ENCODE measurements around the gene TMEM88.
"Not testable (repeated sequence)": the region's sequence is repeated elsewhere in the genome, so short reads cannot be mapped to it uniquely, and the experiment has no call there.

TMEM88 gene

GRCh38 chr17:7852919-7853690 lies 1.8 kb upstream of the TMEM88 start:
- no peak for TF ChIP-seq POLR2A (IDR thresholded peaks at IDR 0.05; ENCODE audit: low read depth, low read length)
- no peak for DNase-seq (ENCODE audit: insufficient read length, low spot score)
- no peak for FAIRE-seq

GRCh38 chr17:7853691-7854038 lies 1.2 kb upstream of the TMEM88 start:
- no peak for TF ChIP-seq POLR2A (IDR thresholded peaks at IDR 0.05; ENCODE audit: low read depth, low read length)
- no peak for DNase-seq (ENCODE audit: insufficient read length, low spot score)
- FAIRE-seq, result no peak

- TF ChIP-seq POLR2A (IDR thresholded peaks at IDR 0.05; ENCODE audit: low read depth, low read length), result no peak
- DNase-seq (ENCODE audit: insufficient read length, low spot score) (no peak), FAIRE-seq (no peak)
Observed at GRCh38 chr17:7854078-7854777, 638 bp upstream of the TMEM88 start.

- no peak for FAIRE-seq
- TF ChIP-seq POLR2A (IDR thresholded peaks at IDR 0.05; ENCODE audit: low read depth, low read length), result no peak
- no peak for DNase-seq (ENCODE audit: insufficient read length, low spot score)
Observed at GRCh38 chr17:7855660-7856010, 769 bp downstream of the TMEM88 start.

GRCh38 chr17:7856011-7856810 lies 1.3 kb downstream of the TMEM88 start:
- FAIRE-seq, result no peak
- TF ChIP-seq POLR2A (IDR thresholded peaks at IDR 0.05; ENCODE audit: low read depth, low read length), result no peak
- no peak for DNase-seq (ENCODE audit: insufficient read length, low spot score)

- TF ChIP-seq POLR2A (IDR thresholded peaks at IDR 0.05; ENCODE audit: low read depth, low read length), result peak; percentile 70
- FAIRE-seq (peak; percentile 82), DNase-seq (ENCODE audit: insufficient read length, low spot score) (peak; percentile 89)
Observed at GRCh38 chr17:7856811-7857712, 2.2 kb downstream of the TMEM88 start, which contains the start of gene NAA38. Gene NAA38, minus strand, starts transcription at chr17:7857559. Its CDS starts 96 bp downstream, at chr17:7857463.

- FAIRE-seq, result no peak
- DNase-seq (ENCODE audit: insufficient read length, low spot score), result peak; percentile 70
- TF ChIP-seq POLR2A (IDR thresholded peaks at IDR 0.05; ENCODE audit: low read depth, low read length), result no peak; the same call in 1 of the 2 replicates
Observed at GRCh38 chr17:7857713-7858521, 3.1 kb downstream of the TMEM88 start, which contains the start of gene CYB5D1. Gene CYB5D1, plus strand, starts transcription at chr17:7858003. Its CDS starts 132 bp downstream, at chr17:7858135.

GRCh38 chr17:7858522-7858810 lies 3.6 kb downstream of the TMEM88 start:
- FAIRE-seq, result no peak
- DNase-seq (ENCODE audit: insufficient read length, low spot score), result no peak
- no peak for TF ChIP-seq POLR2A (IDR thresholded peaks at IDR 0.05; ENCODE audit: low read depth, low read length)

GRCh38 chr17:7859028-7859427 lies 4.2 kb downstream of the TMEM88 start:
- FAIRE-seq, result no peak
- no peak for DNase-seq (ENCODE audit: insufficient read length, low spot score)
- TF ChIP-seq POLR2A (IDR thresholded peaks at IDR 0.05; ENCODE audit: low read depth, low read length), result no peak

- FAIRE-seq (no peak), DNase-seq (ENCODE audit: insufficient read length, low spot score) (peak; percentile 47)
- TF ChIP-seq POLR2A (IDR thresholded peaks at IDR 0.05; ENCODE audit: low read depth, low read length), result no peak
Observed at GRCh38 chr17:7862692-7863437, 8.0 kb downstream of the TMEM88 start.

- DNase-seq (ENCODE audit: insufficient read length, low spot score); FAIRE-seq: not testable (repeated sequence)
Observed at GRCh38 chr17:7864384-7864783, 9.5 kb downstream of the TMEM88 start.

GRCh38 chr17:7864995-7865650 lies 10.3 kb downstream of the TMEM88 start:
- DNase-seq (ENCODE audit: insufficient read length, low spot score) (no peak), FAIRE-seq (no peak)
- no peak for TF ChIP-seq POLR2A (IDR thresholded peaks at IDR 0.05; ENCODE audit: low read depth, low read length)

Measured in H54 (cell line).